Neutrophil (primary cell): Measurements from ENCODE around the gene DRICH1.

Experiments
- H3K27ac ChIP-seq: fragments of 200-600 bp; sonication (generic); 2 replicates; pipeline ENCODE4 v1.5.1; 2016; ENCODE audit warnings: mild to moderate bottlenecking, moderate library complexity
- H3K27me3 ChIP-seq: fragments of 200-600 bp; sonication (generic); 2 replicates; pipeline ENCODE4 v1.6.0; 2016; ENCODE audit warnings: mild to moderate bottlenecking
- H3K36me3 ChIP-seq: fragments of 200-600 bp; sonication (generic); 2 replicates; pipeline ENCODE4 v1.5.1; 2017
- H3K4me1 ChIP-seq, 2 experiments: fragments of 200-600 bp in 1 of 2; sonication (generic) in 1 of 2; 1 replicate in 1 of 2; 2 replicates in 1 of 2; pipeline versions ENCODE4 v1.5.1 to v1.6.1; 2013 to 2016; ENCODE audit warnings: low read depth in 1 of 2, low read length in 1 of 2, mild to moderate bottlenecking in 1 of 2, moderate library complexity in 1 of 2; ENCODE audit not compliant: control insufficient read depth in 1 of 2, insufficient read depth in 1 of 2
- H3K4me3 ChIP-seq, 2 experiments: fragments of 200-600 bp in 1 of 2; sonication (generic) in 1 of 2; 1 replicate in 1 of 2; 2 replicates in 1 of 2; pipeline ENCODE4 v1.5.1; 2013 to 2016; ENCODE audit warnings: low read depth in 1 of 2, low read length in 1 of 2, mild to moderate bottlenecking in 1 of 2, moderate library complexity in 1 of 2
- H3K9me3 ChIP-seq: fragments of 200-600 bp; sonication (generic); 2 replicates; pipeline ENCODE4 v1.5.1; 2016
- CTCF ChIP-seq: fragments of 200-600 bp; sonication (generic); IDR thresholded peaks from 2 replicates; pipeline ENCODE4 v1.5.1; 2016; ENCODE audit warnings: antibody characterized with exemption

DRICH1 gene

GRCh38 chr22:23579870-23580575 is 52.1 kb downstream of the DRICH1 start, which contains the start of gene IGLL1:
Gene IGLL1, minus strand, starts transcription at chr22:23580290. Its CDS starts 100 bp downstream, at chr22:23580190.
- Histone ChIP-seq H3K36me3 (no peaks in the 10 kb centered on the region), H3K27me3 (peaks cover 67% of the 10 kb centered on the region), H3K4me3 (no peak within 1 kb of the TSS), H3K4me1 (no peaks in the 10 kb centered on the region), H3K27ac (no peak within 1 kb of the TSS), H3K9me3 (no peaks in the 10 kb centered on the region)
- TF ChIP-seq CTCF: no peak

- no peak for TF ChIP-seq CTCF
- Histone ChIP-seq H3K36me3 (no peaks in the 10 kb centered on the region), H3K4me3 (no peak overlapping the region), H3K27ac (no peak overlapping the region), H3K27me3 (peaks cover 66% of the 10 kb centered on the region), H3K4me1 (no peaks in the 10 kb centered on the region), H3K9me3 (no peaks in the 10 kb centered on the region)
Observed at GRCh38 chr22:23579280-23579679, 52.8 kb downstream of the DRICH1 start.

- H3K4me3 ChIP-seq: no peak overlapping the region
- H3K4me1 ChIP-seq: no peaks in the 10 kb centered on the region
- peaks cover 56% of the 10 kb centered on the region for H3K27me3 ChIP-seq
- no peaks in the 10 kb centered on the region for H3K9me3 ChIP-seq
- H3K27ac ChIP-seq: no peak overlapping the region
- no peaks in the 10 kb centered on the region for H3K36me3 ChIP-seq
- TF ChIP-seq CTCF: no peak
Observed at GRCh38 chr22:23578306-23578705, 53.8 kb downstream of the DRICH1 start.

GRCh38 chr22:23576681-23577080 is 55.4 kb downstream of the DRICH1 start:
- TF ChIP-seq CTCF: no peak
- H3K36me3 ChIP-seq: no peaks in the 10 kb centered on the region
- H3K27ac ChIP-seq: no peak overlapping the region

GRCh38 chr22:23575601-23576000 is 56.5 kb downstream of the DRICH1 start:
- no peak overlapping the region for H3K4me3 ChIP-seq
- no peak overlapping the region for H3K27ac ChIP-seq
- H3K27me3 ChIP-seq: peaks cover 39% of the 10 kb centered on the region
- H3K36me3 ChIP-seq: no peaks in the 10 kb centered on the region
- no peak for TF ChIP-seq CTCF
- H3K4me1 ChIP-seq: no peaks in the 10 kb centered on the region
- no peaks in the 10 kb centered on the region for H3K9me3 ChIP-seq

More at GRCh38 chr22:23576681-23577080, 55.4 kb downstream of the DRICH1 start:
- H3K4me1 ChIP-seq: no peaks in the 10 kb centered on the region
- no peak overlapping the region for H3K4me3 ChIP-seq
- H3K9me3 ChIP-seq: no peaks in the 10 kb centered on the region
- peaks cover 50% of the 10 kb centered on the region for H3K27me3 ChIP-seq
